Natural killer cell (primary cell): Measurements from ENCODE around the gene NHSL1. TPM values are rescaled to one million over a fixed set of nuclear protein-coding genes. Genes with fewer than 3 reads are reported as not detected.

ENCODE experiments used
- ATAC-seq, 3 donors: fragments of 150-1000 bp in 2 of 3; fragments of 200-7000 bp in 1 of 3; cut with Tn5 transposase; 1 replicate in 1 of 3; 2 replicates in 2 of 3; pipeline ENCODE4 v1.10.0; 2021; ENCODE audit warnings: mild to moderate bottlenecking in 2 of 3, moderate library complexity in 2 of 3
- DNase-seq, 2 donors: peaks; one replicate each; pipeline versions ENCODE4 v3.0.0 to v3.0.0-alpha.2; 2013 to 2021; ENCODE audit warnings: mixed read lengths in 1 of 2
- H3K27ac ChIP-seq: one replicate; pipeline ENCODE4 v1.5.1; 2013; ENCODE audit warnings: mild to moderate bottlenecking, low read length
- H3K27me3 ChIP-seq: one replicate; pipeline ENCODE4 v1.6.1; 2013; ENCODE audit warnings: low read length; ENCODE audit not compliant: control insufficient read depth, insufficient read depth
- H3K36me3 ChIP-seq: one replicate; pipeline ENCODE4 v1.6.1; 2013; ENCODE audit warnings: low read length; ENCODE audit not compliant: control insufficient read depth, insufficient read depth
- H3K4me1 ChIP-seq: one replicate; pipeline ENCODE4 v1.6.1; 2013; ENCODE audit warnings: low read length; ENCODE audit not compliant: control insufficient read depth, insufficient read depth
- H3K4me3 ChIP-seq: one replicate; pipeline ENCODE4 v1.5.1; 2013; ENCODE audit warnings: low read length
- H3K9me3 ChIP-seq: one replicate; pipeline ENCODE4 v1.6.1; 2013; ENCODE audit warnings: low read length; ENCODE audit not compliant: control insufficient read depth, insufficient read depth
- H3K27ac Mint-ChIP-seq, 2 donors: one replicate each; pipeline ENCODE4 v1.8.0; 2022; ENCODE audit warnings: mild to moderate bottlenecking in 2 of 2, mixed read lengths in 2 of 2, moderate library complexity in 1 of 2
- H3K27me3 Mint-ChIP-seq, 2 donors: one replicate each; pipeline ENCODE4 v1.8.0; 2022; ENCODE audit warnings: low read depth in 2 of 2, mixed read lengths in 2 of 2
- H3K36me3 Mint-ChIP-seq: one replicate; pipeline ENCODE4 v1.8.0; 2022; ENCODE audit warnings: mixed read lengths
- H3K4me1 Mint-ChIP-seq, 2 donors: one replicate each; pipeline ENCODE4 v1.8.0; 2022; ENCODE audit warnings: mixed read lengths in 2 of 2
- H3K4me3 Mint-ChIP-seq: one replicate; pipeline ENCODE4 v1.8.0; 2022; ENCODE audit warnings: mild to moderate bottlenecking, moderate library complexity, mixed read lengths
- H3K9me3 Mint-ChIP-seq, 2 donors: one replicate each; pipeline ENCODE4 v1.8.0; 2022; ENCODE audit warnings: mixed read lengths in 2 of 2
- CTCF ChIP-seq: fragments of 200-600 bp; IDR thresholded peaks from one replicate; pipeline ENCODE4 v1.8.0; 2022; ENCODE audit warnings: antibody characterized with exemption
- WGBS: methylation state at CpG from one replicate; pipeline ENCODE4 v1.1.7; 2013; ENCODE audit warnings: missing lambda C conversion rate; ENCODE audit not compliant: insufficient coverage; 5-methylcytosine and 5-hydroxymethylcytosine counted together
- intact Hi-C: fragments of 100-400 bp; cut with micrococcal nuclease; formaldehyde crosslinking; loops from one replicate; pipeline ENCODE4 v1.14.2; 2022
- total RNA-seq, 4 donors: library from RNA; stranded (reverse); fragments of 120-200 nt in 1 of 4; gene quantifications; one replicate each; pipeline versions ENCODE4 v1.2.3 to v1.2.4, GENCODE V29; 2013 to 2022

NHSL1 gene
- total RNA-seq, 3 donors from 2014 or later (not counting 1 experiment from before 2014, with no cell fraction given) = 0.38 to 0.75 (median 0.68) TPM

DNA sequence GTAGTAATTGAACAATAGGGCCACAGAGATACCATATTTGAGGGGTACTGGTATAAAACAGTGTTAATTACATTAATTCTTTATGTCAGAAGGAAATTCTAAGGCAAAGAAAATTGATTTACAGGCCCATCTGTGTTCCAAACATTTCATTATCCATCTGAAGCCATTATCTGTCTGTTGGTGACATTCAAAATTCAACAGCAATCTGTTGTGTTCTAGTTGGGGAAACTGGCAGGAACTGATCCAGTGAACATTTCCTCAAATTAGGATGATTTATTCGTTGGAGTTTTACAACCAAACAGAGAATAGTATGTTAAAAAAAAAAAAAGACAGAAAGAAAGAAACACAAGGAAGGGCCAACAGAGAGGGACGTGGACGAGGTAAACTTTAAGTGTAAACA lies 65.2 kb downstream of the NHSL1 start:
- no peaks in the 10 kb centered on the region for H3K9me3 ChIP-seq
- peaks cover 0 to 4% of the 10 kb centered on the region in 2 donors for H3K27me3 Mint-ChIP-seq
- TF ChIP-seq CTCF = no peak
- H3K27me3 ChIP-seq = no peaks in the 10 kb centered on the region
- H3K4me1 ChIP-seq = no peaks in the 10 kb centered on the region
- no peak overlapping the region for H3K4me3 Mint-ChIP-seq
- H3K4me1 Mint-ChIP-seq = no peaks in the 10 kb centered on the region
- ATAC-seq (no peak), DNase-seq (no peak)
- H3K4me3 ChIP-seq = no peak overlapping the region
- no peaks in the 10 kb centered on the region for H3K9me3 Mint-ChIP-seq
- 100% methylated on average over 2 of the region's 3 CpGs for WGBS
- intact Hi-C loops = no loop called here
- H3K36me3 Mint-ChIP-seq = no peaks in the 10 kb centered on the region
- H3K36me3 ChIP-seq = no peaks in the 10 kb centered on the region
- H3K27ac ChIP-seq = no peak overlapping the region
- no peak overlapping the region for H3K27ac Mint-ChIP-seq

- Mint-ChIP-seq H3K36me3 (no peaks in the 10 kb centered on the region), H3K9me3 (no peaks in the 10 kb centered on the region), H3K4me1 (no peaks in the 10 kb centered on the region), H3K4me3 (no peak overlapping the region), H3K27me3 (peaks cover 4 to 6% of the 10 kb centered on the region in 2 donors), H3K27ac (no peak overlapping the region)
- TF ChIP-seq CTCF = no peak
- ATAC-seq = no peak
- no peak for DNase-seq
- Histone ChIP-seq H3K9me3 (no peaks in the 10 kb centered on the region), H3K27me3 (no peaks in the 10 kb centered on the region), H3K4me3 (no peak overlapping the region), H3K4me1 (no peaks in the 10 kb centered on the region), H3K27ac (no peak overlapping the region), H3K36me3 (no peaks in the 10 kb centered on the region)
- intact Hi-C loops = no loop called here
- 94% methylated on average over 11 of the region's 11 CpGs for WGBS
These were observed 67.3 kb downstream of the NHSL1 start for GRCh38 chr6:138432063-138432356.

GRCh38 chr6:138431256-138432062 lies 67.8 kb downstream of the NHSL1 start:
- Histone ChIP-seq H3K4me3 (no peak overlapping the region), H3K36me3 (no peaks in the 10 kb centered on the region), H3K9me3 (no peaks in the 10 kb centered on the region), H3K27ac (no peak overlapping the region), H3K4me1 (no peaks in the 10 kb centered on the region), H3K27me3 (no peaks in the 10 kb centered on the region)
- Mint-ChIP-seq H3K4me3 (no peak overlapping the region), H3K4me1 (no peaks in the 10 kb centered on the region), H3K9me3 (no peaks in the 10 kb centered on the region), H3K27ac (no peak overlapping the region), H3K36me3 (no peaks in the 10 kb centered on the region), H3K27me3 (peaks cover 4 to 6% of the 10 kb centered on the region in 2 donors)
- ATAC-seq = peak in 2 of 3 donors; percentile 25 to 59
- 77% methylated on average over 19 of the region's 19 CpGs for WGBS
- no peak for DNase-seq
- intact Hi-C loops = no loop called here
- no peak for TF ChIP-seq CTCF
